ENCODE measurements around the gene FAM98A.

- TF ChIP-seq CTCF (IDR thresholded peaks at IDR 0.05) (no peak), POLR2A (IDR thresholded peaks at IDR 0.05) (no peak)
Measured at GRCh38 chr2:33617401-33617800, 18.3 kb upstream of the FAM98A start.

All from uterus (tissue), 2 donors.